IPS DF 6.9 (cell line): ENCODE results near the gene MILR1.

ENCODE experiments used
- DNase-seq: peaks from one replicate; pipeline ENCODE4 v3.0.0-alpha.2; 2013; ENCODE audit warnings: low read depth, low spot score
- H3K27ac ChIP-seq: one replicate; pipeline ENCODE4 v1.5.1; 2013; ENCODE audit warnings: low read length, control low read depth
- H3K27me3 ChIP-seq: 2 replicates; pipeline ENCODE4 v1.6.1; 2013; ENCODE audit warnings: mild to moderate bottlenecking, low read length; ENCODE audit not compliant: control insufficient read depth, insufficient read depth
- H3K36me3 ChIP-seq: 2 replicates; pipeline ENCODE4 v1.6.1; 2013; ENCODE audit warnings: low read length; ENCODE audit not compliant: control insufficient read depth, insufficient read depth
- H3K4me1 ChIP-seq: 2 replicates; pipeline ENCODE4 v1.6.1; 2013; ENCODE audit warnings: low read length; ENCODE audit not compliant: control insufficient read depth, insufficient read depth
- H3K4me3 ChIP-seq: 2 replicates; pipeline ENCODE4 v1.5.1; 2013; ENCODE audit warnings: mild to moderate bottlenecking, low read length
- H3K9me3 ChIP-seq: 2 replicates; pipeline ENCODE4 v1.6.1; 2013; ENCODE audit warnings: low read length, inconsistent platforms; ENCODE audit not compliant: control insufficient read depth, insufficient read depth
- WGBS: extraction: QIAGEN DNeasy Blood & Tissue Kit; methylation state at CpG from one replicate; pipeline ENCODE4 v1.1.7; 2013; ENCODE audit warnings: mixed read lengths, missing lambda C conversion rate; ENCODE audit not compliant: insufficient read length, insufficient coverage; 5-methylcytosine and 5-hydroxymethylcytosine counted together

Gene MILR1

DNA sequence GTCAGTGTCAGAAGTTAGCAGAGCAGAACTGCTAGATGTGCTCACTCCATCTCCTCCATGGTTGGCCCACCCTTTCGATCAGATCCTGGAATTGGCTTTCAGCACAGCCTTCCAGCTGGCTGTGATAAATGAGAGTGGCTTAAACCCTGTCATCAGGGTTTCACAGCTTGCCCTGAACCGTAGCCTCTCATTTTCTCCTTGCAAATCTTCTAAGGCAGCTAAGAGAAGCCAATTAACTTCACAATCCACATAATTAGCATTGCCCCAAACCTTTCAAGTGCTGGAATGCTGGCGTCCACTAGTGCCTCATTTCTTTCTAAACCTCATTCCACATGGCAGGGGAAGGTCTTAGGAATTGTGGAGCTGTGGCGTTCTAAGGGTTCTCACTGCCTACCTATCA, 21.7 kb downstream of the MILR1 start:
- no peak for DNase-seq
- no CpG with 5 or more reads among the region's 4 CpGs for WGBS

GRCh38 chr17:64471440-64471839, 22.5 kb downstream of the MILR1 start:
- no peak overlapping the region for H3K4me3 ChIP-seq
- no peak for DNase-seq
- no CpG with 5 or more reads among the region's 3 CpGs for WGBS
- peaks cover 3% of the 10 kb centered on the region; the same call in 1 of the 2 replicates for H3K4me1 ChIP-seq
- H3K9me3 ChIP-seq, result no peaks in the 10 kb centered on the region
- H3K36me3 ChIP-seq, result no peaks in the 10 kb centered on the region
- no peak overlapping the region for H3K27ac ChIP-seq
- no peaks in the 10 kb centered on the region for H3K27me3 ChIP-seq

More for the DNA sequence above, 21.7 kb downstream of the MILR1 start:
- Histone ChIP-seq H3K4me3 (no peak overlapping the region), H3K27ac (no peak overlapping the region), H3K4me1 (peaks cover 5% of the 10 kb centered on the region; the same call in 1 of the 2 replicates), H3K9me3 (no peaks in the 10 kb centered on the region), H3K27me3 (no peaks in the 10 kb centered on the region), H3K36me3 (no peaks in the 10 kb centered on the region)

- WGBS, result no CpG with 5 or more reads among the region's 2 CpGs
- no peaks in the 10 kb centered on the region; the same call in 1 of the 2 replicates for H3K36me3 ChIP-seq
- no peak for DNase-seq
Measured at GRCh38 chr17:64472564-64472963, 23.6 kb downstream of the MILR1 start.

GRCh38 chr17:64477849-64478248, 28.9 kb downstream of the MILR1 start:
- Histone ChIP-seq H3K9me3 (no peaks in the 10 kb centered on the region), H3K27me3 (no peaks in the 10 kb centered on the region), H3K4me1 (no peaks in the 10 kb centered on the region), H3K4me3 (no peak overlapping the region), H3K36me3 (peaks cover 3% of the 10 kb centered on the region; the same call in 1 of the 2 replicates), H3K27ac (no peak overlapping the region)
- no CpG with 5 or more reads among the region's 1 CpG for WGBS
- no peak for DNase-seq

More at GRCh38 chr17:64472564-64472963, 23.6 kb downstream of the MILR1 start:
- H3K9me3 ChIP-seq, result no peaks in the 10 kb centered on the region
- H3K27me3 ChIP-seq, result no peaks in the 10 kb centered on the region
- H3K4me1 ChIP-seq, result peaks cover 3% of the 10 kb centered on the region; the same call in 1 of the 2 replicates
- no peak overlapping the region for H3K4me3 ChIP-seq
- H3K27ac ChIP-seq, result no peak overlapping the region

DNA sequence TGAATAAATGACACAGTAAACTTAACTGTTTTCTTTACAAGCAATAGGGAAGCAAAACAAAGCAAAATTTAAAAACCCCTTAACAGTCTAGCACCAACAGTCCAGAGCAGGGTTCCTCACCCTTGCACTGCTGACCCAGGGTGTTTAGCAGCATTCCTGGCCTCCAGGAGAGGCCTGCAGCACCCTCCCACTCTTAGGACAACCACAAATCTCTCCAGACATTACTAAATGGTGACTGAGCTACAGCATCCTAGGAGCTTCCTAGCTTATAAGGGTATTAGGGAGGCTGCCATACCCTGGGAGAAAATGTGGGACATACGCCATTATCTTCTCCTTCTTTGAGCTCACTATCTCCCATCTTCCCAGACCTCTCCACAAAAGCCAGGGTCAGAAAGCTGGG, 32.0 kb downstream of the MILR1 start:
- H3K27me3 ChIP-seq, result no peaks in the 10 kb centered on the region
- DNase-seq, result no peak
- H3K4me3 ChIP-seq, result no peak overlapping the region
- WGBS, result no CpG with 5 or more reads among the region's 1 CpG
- no peaks in the 10 kb centered on the region for H3K9me3 ChIP-seq
- no peaks in the 10 kb centered on the region for H3K4me1 ChIP-seq
- H3K36me3 ChIP-seq, result peaks cover 7% of the 10 kb centered on the region; the same call in 1 of the 2 replicates
- no peak overlapping the region for H3K27ac ChIP-seq

GRCh38 chr17:64484380-64484779, 35.5 kb downstream of the MILR1 start:
- peaks cover 9% of the 10 kb centered on the region; the same call in 1 of the 2 replicates for H3K36me3 ChIP-seq
- H3K4me1 ChIP-seq, result no peaks in the 10 kb centered on the region
- DNase-seq, result no peak
- no peaks in the 10 kb centered on the region for H3K9me3 ChIP-seq
- no peak overlapping the region for H3K4me3 ChIP-seq
- no peak overlapping the region for H3K27ac ChIP-seq
- H3K27me3 ChIP-seq, result no peaks in the 10 kb centered on the region
- no CpG with 5 or more reads among the region's 3 CpGs for WGBS

DNA sequence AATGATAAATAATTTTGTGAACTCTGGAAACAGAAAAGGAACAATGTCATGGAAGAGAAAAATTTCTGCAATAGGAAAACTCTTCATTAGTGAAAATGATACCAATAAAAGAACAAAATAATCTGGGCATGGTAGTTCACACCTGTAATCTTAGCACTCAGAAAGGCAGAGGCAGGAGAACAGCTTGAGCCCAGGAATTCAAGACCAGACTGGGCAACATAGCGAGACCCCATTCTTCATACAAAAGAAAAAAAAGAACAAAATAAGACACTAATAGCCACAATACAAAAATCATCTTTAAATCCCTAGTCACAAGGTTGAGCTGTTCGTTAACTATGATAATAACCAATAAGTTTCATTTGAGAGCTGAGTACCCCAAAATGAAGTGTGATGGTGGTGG, 39.4 kb downstream of the MILR1 start:
- no peaks in the 10 kb centered on the region for H3K27me3 ChIP-seq
- no peaks in the 10 kb centered on the region for H3K4me1 ChIP-seq
- no peak overlapping the region for H3K27ac ChIP-seq
- WGBS, result no CpG with 5 or more reads among the region's 2 CpGs
- no peaks in the 10 kb centered on the region for H3K9me3 ChIP-seq
- no peak overlapping the region for H3K4me3 ChIP-seq
- no peak for DNase-seq
- H3K36me3 ChIP-seq, result peaks cover 19% of the 10 kb centered on the region; the same call in 1 of the 2 replicates

- no peak for DNase-seq
Measured at GRCh38 chr17:64491034-64491860, 42.3 kb downstream of the MILR1 start.

GRCh38 chr17:64491994-64492393, 43.1 kb downstream of the MILR1 start:
- no peaks in the 10 kb centered on the region for H3K9me3 ChIP-seq
- WGBS, result no CpG with 5 or more reads among the region's 3 CpGs
- peaks cover 14% of the 10 kb centered on the region; the same call in 1 of the 2 replicates for H3K36me3 ChIP-seq
- no peaks in the 10 kb centered on the region for H3K4me1 ChIP-seq
- no peaks in the 10 kb centered on the region for H3K27me3 ChIP-seq
- DNase-seq, result no peak
- no peak overlapping the region for H3K27ac ChIP-seq
- H3K4me3 ChIP-seq, result no peak overlapping the region

More at GRCh38 chr17:64491034-64491860, 42.3 kb downstream of the MILR1 start:
- Histone ChIP-seq H3K27me3 (no peaks in the 10 kb centered on the region), H3K27ac (no peak overlapping the region), H3K9me3 (no peaks in the 10 kb centered on the region), H3K36me3 (peaks cover 14% of the 10 kb centered on the region; the same call in 1 of the 2 replicates), H3K4me3 (no peak overlapping the region), H3K4me1 (no peaks in the 10 kb centered on the region)
- no CpG with 5 or more reads among the region's 13 CpGs for WGBS

GRCh38 chr17:64492481-64493109, 43.7 kb downstream of the MILR1 start:
- Histone ChIP-seq H3K27me3 (no peaks in the 10 kb centered on the region), H3K27ac (no peak overlapping the region), H3K4me3 (no peak overlapping the region), H3K36me3 (peaks cover 14% of the 10 kb centered on the region; the same call in 1 of the 2 replicates), H3K9me3 (no peaks in the 10 kb centered on the region), H3K4me1 (no peaks in the 10 kb centered on the region)
- DNase-seq, result no peak
- WGBS, result no CpG with 5 or more reads among the region's 6 CpGs
